Activated effector memory CD4-positive, alpha-beta T cell treated with anti-CD3 and anti-CD28 coated beads, Interleukin-2, amount 50 U/mL, for 16 hours (primary cell): ENCODE measurements around the gene PCDHGA12.

Experiments
- DNase-seq: peaks from one replicate; pipeline ENCODE4 v3.0.0-alpha.2; 2020

The PCDHGA12 gene

DNA sequence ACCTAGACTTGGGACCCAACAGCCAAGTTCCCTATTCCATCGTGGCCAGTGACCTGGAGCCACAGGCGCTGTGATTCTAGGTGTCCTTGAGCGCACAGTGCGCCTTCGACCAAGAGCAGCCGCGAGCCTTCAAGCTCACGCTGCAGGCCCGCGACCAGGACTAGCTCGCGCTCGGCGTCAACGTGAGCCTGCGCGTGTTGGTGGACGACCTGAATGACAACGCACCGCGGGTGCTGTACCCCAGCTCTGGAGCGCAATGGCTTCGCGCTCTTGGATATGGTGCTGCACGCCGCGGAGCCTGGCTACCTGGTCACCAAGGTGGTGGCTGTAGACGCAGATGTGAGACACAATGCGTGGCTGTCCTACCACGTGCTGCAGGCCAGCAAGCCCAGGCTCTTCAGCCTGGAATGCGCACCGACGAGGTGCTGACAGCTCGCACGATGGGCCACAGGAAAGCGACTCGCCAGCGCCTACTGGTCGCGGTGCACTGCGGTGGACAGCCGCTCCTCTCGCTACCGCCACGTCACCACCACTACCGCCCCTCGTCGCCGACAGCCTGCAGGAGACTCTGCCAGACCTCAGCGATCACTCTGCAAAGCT, 11.4 kb downstream of the PCDHGA12 start:
- DNase-seq = no peak

DNA sequence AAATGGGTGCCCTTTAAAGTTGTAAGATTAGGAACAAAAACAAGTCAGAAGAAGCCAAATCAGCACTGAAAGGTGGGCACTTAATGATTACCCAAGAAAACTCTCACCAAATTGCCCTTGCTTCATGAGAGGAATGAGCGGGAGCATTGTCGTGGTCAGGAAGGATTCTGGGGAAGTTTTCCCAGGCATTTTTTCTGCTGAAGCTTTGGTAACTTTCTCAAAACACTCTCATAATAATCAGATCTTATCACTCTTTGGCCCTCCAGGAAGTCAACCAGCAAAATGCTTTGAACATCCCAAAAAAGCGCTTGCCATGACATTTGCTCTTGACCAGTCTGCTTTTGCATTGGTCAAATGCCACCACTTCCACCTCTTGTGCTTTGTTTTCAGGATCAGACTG, 35.0 kb downstream of the PCDHGA12 start:
- no peak for DNase-seq

DNA sequence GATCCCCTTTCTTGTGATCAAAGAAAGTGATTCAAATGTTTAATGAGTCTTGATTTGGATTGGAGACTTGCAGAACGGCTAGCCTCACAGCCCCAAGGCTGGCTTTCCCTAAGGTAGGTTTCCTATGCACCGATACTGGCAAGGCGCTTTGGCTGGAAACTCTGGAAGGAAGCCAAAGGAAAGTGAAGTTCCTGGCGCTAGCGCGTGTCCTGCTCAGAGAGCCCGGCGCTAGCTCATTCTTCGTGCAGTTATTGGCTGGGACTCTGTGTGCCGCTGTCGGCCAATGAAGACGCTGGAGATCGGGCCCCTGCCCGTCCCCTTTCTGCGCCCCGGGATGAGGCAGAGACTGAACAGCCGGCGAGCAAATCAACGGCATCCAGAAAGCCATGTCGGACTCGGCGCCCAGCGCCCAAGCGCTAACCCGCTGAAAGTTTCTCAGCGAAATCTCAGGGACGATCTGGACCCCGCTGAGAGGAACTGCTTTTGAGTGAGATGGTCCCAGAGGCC, 45.4 kb downstream of the PCDHGA12 start, which contains the start of gene PCDHGC3:
Gene PCDHGC3 (plus strand): TSS at position 342 of the 507 bp plus-strand sequence. CDS start 151 bp downstream, at position 493.
- peak; percentile 73 for DNase-seq

DNA sequence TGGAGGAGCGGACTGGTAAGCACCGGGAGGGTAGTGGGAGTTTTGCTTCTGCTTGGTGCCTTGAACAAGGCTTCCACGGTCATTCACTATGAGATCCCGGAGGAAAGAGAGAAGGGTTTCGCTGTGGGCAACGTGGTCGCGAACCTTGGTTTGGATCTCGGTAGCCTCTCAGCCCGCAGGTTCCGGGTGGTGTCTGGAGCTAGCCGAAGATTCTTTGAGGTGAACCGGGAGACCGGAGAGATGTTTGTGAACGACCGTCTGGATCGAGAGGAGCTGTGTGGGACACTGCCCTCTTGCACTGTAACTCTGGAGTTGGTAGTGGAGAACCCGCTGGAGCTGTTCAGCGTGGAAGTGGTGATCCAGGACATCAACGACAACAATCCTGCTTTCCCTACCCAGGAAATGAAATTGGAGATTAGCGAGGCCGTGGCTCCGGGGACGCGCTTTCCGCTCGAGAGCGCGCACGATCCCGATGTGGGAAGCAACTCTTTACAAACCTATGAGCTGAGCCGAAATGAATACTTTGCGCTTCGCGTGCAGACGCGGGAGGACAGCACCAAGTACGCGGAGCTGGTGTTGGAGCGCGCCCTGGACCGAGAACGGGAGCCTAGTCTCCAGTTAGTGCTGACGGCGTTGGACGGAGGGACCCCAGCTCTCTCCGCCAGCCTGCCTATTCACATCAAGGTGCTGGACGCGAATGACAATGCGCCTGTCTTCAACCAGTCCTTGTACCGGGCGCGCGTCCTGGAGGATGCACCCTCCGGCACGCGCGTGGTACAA, 46.0 kb downstream of the PCDHGA12 start:
- DNase-seq = no peak

DNA sequence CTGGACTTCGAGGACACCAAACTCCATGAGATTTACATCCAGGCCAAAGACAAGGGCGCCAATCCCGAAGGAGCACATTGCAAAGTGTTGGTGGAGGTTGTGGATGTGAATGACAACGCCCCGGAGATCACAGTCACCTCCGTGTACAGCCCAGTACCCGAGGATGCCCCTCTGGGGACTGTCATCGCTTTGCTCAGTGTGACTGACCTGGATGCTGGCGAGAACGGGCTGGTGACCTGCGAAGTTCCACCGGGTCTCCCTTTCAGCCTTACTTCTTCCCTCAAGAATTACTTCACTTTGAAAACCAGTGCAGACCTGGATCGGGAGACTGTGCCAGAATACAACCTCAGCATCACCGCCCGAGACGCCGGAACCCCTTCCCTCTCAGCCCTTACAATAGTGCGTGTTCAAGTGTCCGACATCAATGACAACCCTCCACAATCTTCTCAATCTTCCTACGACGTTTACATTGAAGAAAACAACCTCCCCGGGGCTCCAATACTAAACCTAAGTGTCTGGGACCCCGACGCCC, 46.8 kb downstream of the PCDHGA12 start:
- no peak for DNase-seq

DNA sequence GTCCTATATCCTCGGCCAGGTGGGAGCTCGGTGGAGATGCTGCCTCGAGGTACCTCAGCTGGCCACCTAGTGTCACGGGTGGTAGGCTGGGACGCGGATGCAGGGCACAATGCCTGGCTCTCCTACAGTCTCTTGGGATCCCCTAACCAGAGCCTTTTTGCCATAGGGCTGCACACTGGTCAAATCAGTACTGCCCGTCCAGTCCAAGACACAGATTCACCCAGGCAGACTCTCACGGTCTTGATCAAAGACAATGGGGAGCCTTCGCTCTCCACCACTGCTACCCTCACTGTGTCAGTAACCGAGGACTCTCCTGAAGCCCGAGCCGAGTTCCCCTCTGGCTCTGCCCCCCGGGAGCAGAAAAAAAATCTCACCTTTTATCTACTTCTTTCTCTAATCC, 47.5 kb downstream of the PCDHGA12 start:
- DNase-seq = no peak

DNA sequence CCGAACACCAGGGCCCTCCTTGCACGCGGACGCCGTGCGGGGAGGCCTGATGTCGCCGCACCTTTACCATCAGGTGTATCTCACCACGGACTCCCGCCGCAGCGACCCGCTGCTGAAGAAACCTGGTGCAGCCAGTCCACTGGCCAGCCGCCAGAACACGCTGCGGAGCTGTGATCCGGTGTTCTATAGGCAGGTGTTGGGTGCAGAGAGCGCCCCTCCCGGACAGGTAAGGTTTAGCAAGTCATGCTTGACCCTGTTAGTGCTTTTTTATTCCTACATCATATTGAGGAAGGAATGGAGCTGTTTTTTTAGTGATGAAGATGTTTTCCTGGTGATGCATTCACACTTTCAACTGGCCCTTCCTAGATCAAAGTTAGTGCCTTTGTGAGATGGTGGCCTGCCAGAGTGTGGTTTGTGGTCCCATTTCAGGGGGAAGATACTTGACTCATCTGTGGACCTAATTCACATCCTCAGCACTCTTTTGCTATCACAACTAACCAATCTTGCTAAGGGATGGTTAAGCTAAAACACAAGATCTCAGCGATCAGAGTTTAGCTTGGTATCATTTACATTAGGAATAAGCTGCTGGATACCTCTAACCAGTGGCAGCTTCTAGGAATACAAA, 48.1 kb downstream of the PCDHGA12 start:
- no peak for DNase-seq

DNA sequence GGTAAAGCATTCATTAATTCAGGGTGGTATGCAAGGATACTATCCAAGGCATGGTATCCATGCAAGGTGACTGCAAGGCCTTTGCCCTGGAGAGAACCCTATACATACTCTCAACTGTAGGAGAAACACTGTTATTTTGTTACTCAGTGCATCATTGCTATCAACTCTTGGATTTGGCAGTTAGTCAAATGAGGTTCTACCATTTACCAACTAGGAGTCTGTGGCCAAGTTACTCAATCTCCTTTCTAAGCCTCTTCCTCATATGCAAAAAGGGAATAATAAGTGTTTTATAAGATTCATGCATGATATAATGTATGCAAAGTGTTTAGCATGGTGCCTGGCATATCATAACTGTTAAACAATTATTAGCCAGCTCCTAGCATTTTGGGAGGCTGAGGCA, 49.5 kb downstream of the PCDHGA12 start:
- no peak for DNase-seq
